Gastroesophageal sphincter (tissue), 4 donors: ENCODE results near the gene ARHGAP21. TPM values are rescaled to one million over a fixed set of nuclear protein-coding genes. Genes with fewer than 3 reads are reported as not detected.
"Not testable (repeated sequence)": the region's sequence is repeated elsewhere in the genome, so short reads cannot be mapped to it uniquely, and the experiment has no call there.

ENCODE experiments used
- ATAC-seq: fragments of 150-250 bp; one replicate; pipeline ENCODE4 v1.9.1; 2016; ENCODE audit warnings: mild to moderate bottlenecking, moderate library complexity
- H3K27ac ChIP-seq, 4 donors: fragments of 200-600 bp; sonication (generic) in 3 of 4; 1 replicate in 3 of 4; 2 replicates in 1 of 4; pipeline ENCODE4 v1.5.1; 2016 to 2019
- H3K27me3 ChIP-seq: fragments of 200-600 bp; sonication (generic); one replicate; pipeline ENCODE4 v1.5.1; 2019
- H3K36me3 ChIP-seq, 2 donors: fragments of 200-600 bp; sonication (generic); one replicate each; pipeline ENCODE4 v1.5.1; 2019; ENCODE audit warnings: control low read depth in 1 of 2
- H3K4me1 ChIP-seq, 3 donors: fragments of 200-600 bp; sonication (generic); 1 replicate in 2 of 3; 2 replicates in 1 of 3; pipeline ENCODE4 v1.5.1; 2016 to 2019; ENCODE audit warnings: control low read depth in 2 of 3
- H3K4me3 ChIP-seq, 2 donors: fragments of 200-600 bp; sonication (generic); one replicate each; pipeline ENCODE4 v1.5.1; 2019; ENCODE audit warnings: mild to moderate bottlenecking in 1 of 2, moderate library complexity in 1 of 2
- H3K9me3 ChIP-seq, 3 donors: fragments of 200-600 bp; sonication (generic); one replicate each; pipeline ENCODE4 v1.5.1; 2017 to 2019; ENCODE audit warnings: control low read depth in 2 of 3
- CTCF ChIP-seq, 4 experiments: fragments of 200-600 bp in 2 of 4; fragments of 450-650 bp in 2 of 4; sonication (generic) in 1 of 4; IDR thresholded peaks; one replicate each; pipeline ENCODE4 v1.5.1; 2017 to 2019; ENCODE audit warnings: antibody characterized with exemption in 4 of 4, mild to moderate bottlenecking in 2 of 4, moderate library complexity in 2 of 4
- EP300 ChIP-seq: sonication (generic); formaldehyde crosslinking; IDR thresholded peaks from one replicate; pipeline ENCODE4 v1.6.1; 2017; ENCODE audit warnings: antibody characterized with exemption, mild to moderate bottlenecking
- POLR2A ChIP-seq, 2 donors: fragments of 450-650 bp; IDR thresholded peaks; one replicate each; pipeline ENCODE4 v1.6.1; 2017; ENCODE audit warnings: antibody characterized with exemption in 2 of 2, mild to moderate bottlenecking in 2 of 2, moderate library complexity in 1 of 2
- POLR2AphosphoS5 ChIP-seq: sonication (generic); formaldehyde crosslinking; IDR thresholded peaks from one replicate; pipeline ENCODE4 v1.6.1; 2017; ENCODE audit warnings: antibody characterized with exemption
- WGBS, 2 donors: methylation state at CpG; one replicate each; pipeline ENCODE4 v1.1.5; 2018; ENCODE audit warnings: low coverage in 1 of 2; 5-methylcytosine and 5-hydroxymethylcytosine counted together
- total RNA-seq, 4 donors: library from RNA; depleted of rRNA; stranded (reverse); fragments of >200 nt; gene quantifications; one replicate each; pipeline ENCODE4 v1.1.0, GENCODE V29; 2016

Gene ARHGAP21
- total RNA-seq, 4 donors from 2014 or later, result 55.3 to 76.7 (median 66.4) TPM

GRCh38 chr10:24759672-24760071 lies 36.0 kb upstream of the ARHGAP21 start:
- Histone ChIP-seq H3K4me3 (no peak overlapping the region), H3K36me3 (no peaks in the 10 kb centered on the region), H3K4me1 (no peaks in the 10 kb centered on the region), H3K27me3 (no peaks in the 10 kb centered on the region), H3K27ac (no peak overlapping the region), H3K9me3 (no peaks in the 10 kb centered on the region)
- TF ChIP-seq EP300 (no peak), CTCF (IDR thresholded peaks at IDR 0.05) (no peak), POLR2AphosphoS5 (no peak), POLR2A (IDR thresholded peaks at IDR 0.05) (no peak)
- 85% methylated on average over 2 of the region's 2 CpGs; no CpG with 5 or more reads in 1 of the 2 donors for WGBS, 2 donors
- ATAC-seq, result no peak

DNA sequence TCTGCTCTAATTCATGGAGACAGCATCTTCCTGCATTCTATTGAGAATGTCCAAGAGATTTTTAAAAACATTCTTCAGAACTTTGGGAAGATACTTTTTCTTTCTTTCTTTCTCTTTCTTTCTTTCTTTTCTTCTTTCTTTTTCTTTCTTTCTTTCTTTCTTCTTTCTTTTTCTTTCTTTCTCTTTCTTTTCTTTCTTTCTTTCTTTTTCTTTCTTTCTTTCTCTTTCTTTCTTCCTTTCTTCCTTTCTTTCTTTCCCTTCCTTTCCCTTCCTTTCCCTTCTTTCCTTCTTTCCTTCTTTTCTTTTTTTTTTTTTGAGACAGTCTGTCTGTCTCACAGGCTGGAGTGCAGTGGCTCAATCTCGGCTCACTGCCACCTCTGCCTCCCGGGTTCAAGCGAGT lies 34.6 kb upstream of the ARHGAP21 start:
- H3K27me3 ChIP-seq, H3K9me3 ChIP-seq, H3K4me3 ChIP-seq, H3K4me1 ChIP-seq, H3K36me3 ChIP-seq, H3K27ac ChIP-seq, ATAC-seq: not testable (repeated sequence)
- WGBS, 2 donors, result no CpG with 5 or more reads among the region's 3 CpGs

- Histone ChIP-seq H3K4me3 (no peak overlapping the region), H3K27me3 (no peaks in the 10 kb centered on the region), H3K9me3 (no peaks in the 10 kb centered on the region), H3K27ac (no peak overlapping the region), H3K36me3 (no peaks in the 10 kb centered on the region), H3K4me1 (no peaks in the 10 kb centered on the region)
- 80% methylated on average over 1 of the region's 1 CpG; no CpG with 5 or more reads in 1 of the 2 donors for WGBS, 2 donors
- ATAC-seq, result no peak
- no peak for TF ChIP-seq EP300
- TF ChIP-seq POLR2AphosphoS5, result no peak
- no peak for TF ChIP-seq POLR2A (IDR thresholded peaks at IDR 0.05)
- TF ChIP-seq CTCF (IDR thresholded peaks at IDR 0.05), result no peak
These were observed 32.6 kb upstream of the ARHGAP21 start for GRCh38 chr10:24756283-24756682.

DNA sequence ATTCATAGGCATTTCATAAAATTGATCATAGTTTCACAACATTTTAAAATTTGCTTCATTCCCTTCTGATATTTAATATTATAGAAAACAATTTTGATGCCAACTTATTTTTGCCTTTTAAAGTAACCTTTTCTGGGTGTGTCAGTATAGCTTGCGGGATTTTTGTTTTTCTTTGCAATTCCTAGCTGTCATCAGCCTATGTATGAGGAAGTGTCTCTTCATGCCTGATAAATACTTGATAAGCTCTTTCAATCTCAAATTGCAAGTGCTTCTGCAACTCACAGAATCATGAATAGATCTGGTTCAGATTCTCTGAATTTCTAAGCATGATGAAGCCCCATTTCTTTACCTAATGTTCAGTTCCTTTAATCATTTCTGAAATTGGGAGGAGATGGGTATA lies 28.0 kb upstream of the ARHGAP21 start:
- no peak overlapping the region for H3K27ac ChIP-seq
- H3K9me3 ChIP-seq, result no peaks in the 10 kb centered on the region
- H3K4me1 ChIP-seq, result no peaks in the 10 kb centered on the region
- H3K4me3 ChIP-seq, result no peak overlapping the region
- ATAC-seq, result no peak
- WGBS, 2 donors, result 71 to 96% methylated on average over 1 of the region's 1 CpG
- no peaks in the 10 kb centered on the region for H3K27me3 ChIP-seq
- TF ChIP-seq POLR2A (IDR thresholded peaks at IDR 0.05), result no peak
- TF ChIP-seq EP300, result no peak
- TF ChIP-seq POLR2AphosphoS5, result no peak
- no peak for TF ChIP-seq CTCF (IDR thresholded peaks at IDR 0.05)
- H3K36me3 ChIP-seq, result no peaks in the 10 kb centered on the region

DNA sequence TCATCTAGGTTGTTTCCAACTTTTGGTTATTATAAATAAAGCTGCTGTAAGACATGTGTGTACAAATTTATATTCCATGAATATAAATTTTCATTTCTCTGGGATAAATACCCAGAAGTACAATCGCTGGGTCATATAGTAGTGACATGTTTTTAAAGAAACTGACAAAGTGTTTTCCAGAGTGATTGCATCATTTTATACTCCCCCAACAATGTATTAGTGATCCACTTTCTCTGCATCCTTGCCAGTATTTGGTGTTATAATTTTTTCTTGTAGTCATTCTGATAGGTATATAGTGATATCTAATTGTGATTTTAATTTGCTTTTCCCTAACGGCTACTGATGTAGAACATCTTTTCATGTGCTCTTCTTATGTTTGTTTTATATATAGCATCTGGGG lies 27.0 kb upstream of the ARHGAP21 start:
- no peak for ATAC-seq

More for the DNA sequence above, 27.0 kb upstream of the ARHGAP21 start:
- no peak overlapping the region for H3K4me3 ChIP-seq
- H3K36me3 ChIP-seq, result no peaks in the 10 kb centered on the region
- WGBS, 2 donors, result 85 to 88% methylated on average over 2 of the region's 2 CpGs
- H3K27me3 ChIP-seq, result no peaks in the 10 kb centered on the region
- no peaks in the 10 kb centered on the region for H3K4me1 ChIP-seq
- H3K9me3 ChIP-seq, result no peaks in the 10 kb centered on the region
- no peak for TF ChIP-seq POLR2A (IDR thresholded peaks at IDR 0.05)
- no peak for TF ChIP-seq EP300
- TF ChIP-seq POLR2AphosphoS5, result no peak
- no peak for TF ChIP-seq CTCF (IDR thresholded peaks at IDR 0.05)
- H3K27ac ChIP-seq, result no peak overlapping the region
